HG03066 (cell line): ENCODE results near the gene RNGTT.
"Not testable (repeated sequence)": the region's sequence is repeated elsewhere in the genome, so short reads cannot be mapped to it uniquely, and the experiment has no call there.

ENCODE experiments used
- ATAC-seq: cut with Tn5 transposase; IDR thresholded peaks from one replicate; pipeline ENCODE4 v1.9.1; 2021; ENCODE audit warnings: low read depth; ENCODE audit not compliant: unreplicated experiment

Gene RNGTT

GRCh38 chr6:88869263-88870020 lies 94.0 kb downstream of the RNGTT start:
- ATAC-seq = no peak

- no peak for ATAC-seq
These were observed 95.3 kb downstream of the RNGTT start for GRCh38 chr6:88867841-88868731.

GRCh38 chr6:88866856-88867255 lies 96.6 kb downstream of the RNGTT start:
- ATAC-seq = no peak

GRCh38 chr6:88865275-88865674 lies 98.1 kb downstream of the RNGTT start:
- no peak for ATAC-seq

GRCh38 chr6:88864359-88865054 lies 98.9 kb downstream of the RNGTT start:
- no peak for ATAC-seq

- ATAC-seq = no peak
These were observed 103.1 kb downstream of the RNGTT start for GRCh38 chr6:88860310-88860709.

- no peak for ATAC-seq
These were observed 105.0 kb downstream of the RNGTT start for GRCh38 chr6:88858455-88858854.

GRCh38 chr6:88856566-88856965 lies 106.9 kb downstream of the RNGTT start:
- no peak for ATAC-seq

GRCh38 chr6:88855541-88856147 lies 107.8 kb downstream of the RNGTT start:
- no peak for ATAC-seq

GRCh38 chr6:88852775-88853174 lies 110.6 kb downstream of the RNGTT start:
- ATAC-seq = no peak

GRCh38 chr6:88852000-88852399 lies 111.4 kb downstream of the RNGTT start:
- ATAC-seq = no peak

- ATAC-seq = no peak
These were observed 114.5 kb downstream of the RNGTT start for GRCh38 chr6:88848870-88849269.

GRCh38 chr6:88843040-88843439 lies 120.4 kb downstream of the RNGTT start:
- ATAC-seq = no peak

- no peak for ATAC-seq
These were observed 121.1 kb downstream of the RNGTT start for GRCh38 chr6:88842320-88842719.

GRCh38 chr6:88840796-88841539 lies 122.5 kb downstream of the RNGTT start:
- no peak for ATAC-seq

- no peak for ATAC-seq
These were observed 123.1 kb downstream of the RNGTT start for GRCh38 chr6:88840289-88840688.

- ATAC-seq = no peak
These were observed 124.1 kb downstream of the RNGTT start for GRCh38 chr6:88839280-88839679.

- ATAC-seq = no peak
These were observed 128.2 kb downstream of the RNGTT start for GRCh38 chr6:88835210-88835609.

- not testable (repeated sequence) for ATAC-seq
These were observed 130.3 kb downstream of the RNGTT start for GRCh38 chr6:88833071-88833470.

- not testable (repeated sequence) for ATAC-seq
These were observed 135.8 kb downstream of the RNGTT start for GRCh38 chr6:88827599-88827998.
